Measurements from ENCODE around the gene MEI4.

- TF ChIP-seq, protein P1, sequence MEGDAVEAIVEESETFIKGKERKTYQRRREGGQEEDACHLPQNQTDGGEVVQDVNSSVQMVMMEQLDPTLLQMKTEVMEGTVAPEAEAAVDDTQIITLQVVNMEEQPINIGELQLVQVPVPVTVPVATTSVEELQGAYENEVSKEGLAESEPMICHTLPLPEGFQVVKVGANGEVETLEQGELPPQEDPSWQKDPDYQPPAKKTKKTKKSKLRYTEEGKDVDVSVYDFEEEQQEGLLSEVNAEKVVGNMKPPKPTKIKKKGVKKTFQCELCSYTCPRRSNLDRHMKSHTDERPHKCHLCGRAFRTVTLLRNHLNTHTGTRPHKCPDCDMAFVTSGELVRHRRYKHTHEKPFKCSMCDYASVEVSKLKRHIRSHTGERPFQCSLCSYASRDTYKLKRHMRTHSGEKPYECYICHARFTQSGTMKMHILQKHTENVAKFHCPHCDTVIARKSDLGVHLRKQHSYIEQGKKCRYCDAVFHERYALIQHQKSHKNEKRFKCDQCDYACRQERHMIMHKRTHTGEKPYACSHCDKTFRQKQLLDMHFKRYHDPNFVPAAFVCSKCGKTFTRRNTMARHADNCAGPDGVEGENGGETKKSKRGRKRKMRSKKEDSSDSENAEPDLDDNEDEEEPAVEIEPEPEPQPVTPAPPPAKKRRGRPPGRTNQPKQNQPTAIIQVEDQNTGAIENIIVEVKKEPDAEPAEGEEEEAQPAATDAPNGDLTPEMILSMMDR (conservative IDR thresholded peaks at IDR 0.05), result no peak
- TF ChIP-seq ZFX (IDR thresholded peaks at IDR 0.05), result no peak
Observed at GRCh38 chr6:77619114-77619513, 33.7 kb upstream of the MEI4 start.

Measured in C4-2B (cell line).